G401.6 (cell line): ENCODE measurements around the gene BIRC3.

ENCODE experiments used
- FAIRE-seq: peaks from 2 replicates; lab custom pipeline; 2012; peaks lifted over from hg19 to GRCh38; lab: Jason Lieb, UNC

BIRC3 gene

GRCh38 chr11:102377891-102378290 is 60.6 kb downstream of the BIRC3 start:
- FAIRE-seq = no peak

GRCh38 chr11:102378818-102379217 is 61.5 kb downstream of the BIRC3 start:
- FAIRE-seq = no peak

GRCh38 chr11:102382384-102382783 is 65.1 kb downstream of the BIRC3 start:
- FAIRE-seq = no peak

GRCh38 chr11:102383839-102384238 is 66.6 kb downstream of the BIRC3 start:
- FAIRE-seq = no peak

GRCh38 chr11:102384419-102385079 is 67.3 kb downstream of the BIRC3 start:
- no peak for FAIRE-seq

- no peak for FAIRE-seq
Measured at GRCh38 chr11:102385085-102386007, 68.1 kb downstream of the BIRC3 start.

- FAIRE-seq = peak; percentile 11
Measured at GRCh38 chr11:102386136-102386734, 69.0 kb downstream of the BIRC3 start.

GRCh38 chr11:102387043-102387781 is 69.9 kb downstream of the BIRC3 start:
- no peak for FAIRE-seq
